HepG2 (cell line): ENCODE data around the gene RPA1. TPM values are rescaled to one million over a fixed set of nuclear protein-coding genes. Genes with fewer than 3 reads are reported as not detected.

ENCODE experiments used
- BCL6 ChIP-seq: IDR thresholded peaks from 2 replicates; pipeline ENCODE4 v1.6.1; 2016; ENCODE audit warnings: missing genetic modification reagents, missing compliant biosample characterization
- CHD4 ChIP-seq: fragments of 200-600 bp; sonication (generic); IDR thresholded peaks from 2 replicates; pipeline ENCODE4 v1.7.0; 2017; ENCODE audit warnings: mild to moderate bottlenecking, low read length, borderline replicate concordance
- FOSL1 ChIP-seq: sonication (generic); formaldehyde crosslinking; IDR thresholded peaks from 2 replicates; pipeline ENCODE4 v1.9.0; 2021; ENCODE audit warnings: missing genetic modification reagents, borderline replicate concordance
- FOXA1 ChIP-seq, 2 experiments: fragments of 450-650 bp in 1 of 2; sonication (generic) in 1 of 2; formaldehyde crosslinking in 1 of 2; IDR thresholded peaks; 2 replicates each; pipeline versions ENCODE4 v1.4.0 to v1.6.1; 2016 to 2020; ENCODE audit warnings: missing genetic modification reagents in 1 of 2
- GATAD1 ChIP-seq: IDR thresholded peaks from 2 replicates; pipeline ENCODE4 v1.6.1; 2016; ENCODE audit warnings: missing genetic modification reagents, missing compliant biosample characterization
- HNF4A ChIP-seq: sonication (generic); formaldehyde crosslinking; IDR thresholded peaks from 2 replicates; pipeline ENCODE4 v1.4.0; 2020; ENCODE audit warnings: missing genetic modification reagents
- HOXA3 ChIP-seq: sonication (generic); formaldehyde crosslinking; IDR thresholded peaks from 2 replicates; pipeline ENCODE4 v1.5.0; 2020; ENCODE audit warnings: missing genetic modification reagents
- MEIS1 ChIP-seq: sonication (generic); formaldehyde crosslinking; IDR thresholded peaks from 2 replicates; pipeline ENCODE4 v1.9.0; 2021; ENCODE audit warnings: mild to moderate bottlenecking, missing genetic modification reagents, moderate library complexity, borderline replicate concordance
- PRPF4 ChIP-seq: fragments of 200-400 bp; formaldehyde crosslinking; IDR thresholded peaks from 2 replicates; pipeline ENCODE4 v1.6.1; 2016; ENCODE audit warnings: low read length, low read depth; ENCODE audit not compliant: poor library complexity, severe bottlenecking
- RAD21 ChIP-seq: fragments of 450-650 bp; formaldehyde crosslinking; IDR thresholded peaks from 2 replicates; pipeline ENCODE4 v1.5.0; 2020; ENCODE audit warnings: mild to moderate bottlenecking
- RFX5 ChIP-seq: IDR thresholded peaks from 2 replicates; pipeline ENCODE4 v1.6.1; 2011; ENCODE audit warnings: low read depth, low read length, improper control_type of control experiment
- SAP130 ChIP-seq: IDR thresholded peaks from 2 replicates; pipeline ENCODE4 v1.6.1; 2016; ENCODE audit warnings: low read depth
- SMAD3 ChIP-seq: sonication (generic); formaldehyde crosslinking; IDR thresholded peaks from 2 replicates; pipeline ENCODE4 v1.4.0; 2020; ENCODE audit warnings: missing genetic modification reagents
- SMC3 ChIP-seq: IDR thresholded peaks from 2 replicates; pipeline ENCODE4 v1.6.1; 2011; ENCODE audit warnings: low read length, improper control_type of control experiment
- STAG1 ChIP-seq: sonication (generic); formaldehyde crosslinking; IDR thresholded peaks from 2 replicates; pipeline ENCODE4 v1.4.0; 2020; ENCODE audit warnings: missing genetic modification reagents
- SYNCRIP ChIP-seq: fragments of 200-400 bp; formaldehyde crosslinking; IDR thresholded peaks from 2 replicates; pipeline ENCODE4 v1.6.1; 2018; ENCODE audit warnings: mild to moderate bottlenecking, low read depth, low read length; ENCODE audit not compliant: insufficient read depth
- THAP9 ChIP-seq: sonication (generic); formaldehyde crosslinking; IDR thresholded peaks from 2 replicates; pipeline ENCODE4; 2020; ENCODE audit warnings: missing genetic modification reagents, mild to moderate bottlenecking, borderline replicate concordance
- ZNF160 ChIP-seq: sonication (generic); formaldehyde crosslinking; IDR thresholded peaks from 2 replicates; pipeline ENCODE4 v1.8.0; 2022; ENCODE audit warnings: mild to moderate bottlenecking, inconsistent platforms, missing genetic modification reagents
- ZNF317 ChIP-seq: sonication (generic); formaldehyde crosslinking; IDR thresholded peaks from 2 replicates; pipeline ENCODE4 v1.5.0; 2020; ENCODE audit warnings: mild to moderate bottlenecking, missing genetic modification reagents
- ZNF33A ChIP-seq: sonication (generic); formaldehyde crosslinking; IDR thresholded peaks from 2 replicates; pipeline ENCODE4 v1.5.1; 2020; ENCODE audit warnings: missing genetic modification reagents, mild to moderate bottlenecking, moderate library complexity, borderline replicate concordance
- ZNF354B ChIP-seq: sonication (generic); formaldehyde crosslinking; IDR thresholded peaks from 2 replicates; pipeline ENCODE4 v1.8.0; 2022; ENCODE audit warnings: mild to moderate bottlenecking, missing genetic modification reagents
- ZSCAN21 ChIP-seq: sonication (generic); formaldehyde crosslinking; IDR thresholded peaks from 2 replicates; pipeline ENCODE4 v1.8.0; 2022; ENCODE audit warnings: mild to moderate bottlenecking, missing genetic modification reagents, moderate library complexity, borderline replicate concordance
- polyA plus RNA-seq, 8 experiments: library from polyadenylated mRNA; depleted of rRNA in 3 of 8; stranded (reverse) in 7 of 8; unstranded in 1 of 8; fragments of >200 nt; fragmentation: Illumina TruSeq in 4 of 8; extraction: Trizol in 4 of 8; gene quantifications; 2 replicates each; pipeline versions ENCODE4 v1.2.1 to v1.2.3, GENCODE V29; 2011 to 2016; ENCODE audit warnings: low read depth in 4 of 8, missing spikeins in 1 of 8, mixed read lengths in 1 of 8; ENCODE audit not compliant: insufficient read depth in 1 of 8
- total RNA-seq, 5 experiments: library from RNA; depleted of rRNA; stranded (reverse); fragments of >200 nt; fragmentation: Illumina TruSeq; extraction: Trizol; gene quantifications; 2 replicates each; pipeline ENCODE4 v1.2.3, GENCODE V29; 2016; ENCODE audit warnings: low read depth in 1 of 5
- TF ChIP-seq, protein P1 (sequence below): sonication (generic); formaldehyde crosslinking; IDR thresholded peaks from 2 replicates; pipeline ENCODE4 v1.4.0; 2020; ENCODE audit warnings: missing genetic modification reagents

RPA1 gene
- total and polyA plus RNA-seq, 2 of the 13 experiments (the other 11 are each of a cell fraction or from before 2014, with no cell fraction given): 13.9 to 37.6 TPM

GRCh38 chr17:1783834-1784611, 45.8 kb upstream of the RPA1 start (continued):
- TF ChIP-seq PRPF4: no peak
- no peak for TF ChIP-seq ZNF317 (CRISPR knock-in tag)
- peak; percentile 84 for TF ChIP-seq RAD21 (CRISPR knock-in tag)
- no peak for TF ChIP-seq FOSL1
- peak; percentile 25; the same call in 1 of the 2 replicates for TF ChIP-seq GATAD1
- TF ChIP-seq FOXA1 (IDR thresholded peaks at IDR 0.05): no peak
- no peak for TF ChIP-seq FOXA1 (CRISPR knock-in tag; IDR thresholded peaks at IDR 0.05)
- 0 out of 2 replicates have a peak, but pooled peaks have one; percentile 30 for TF ChIP-seq MEIS1 (CRISPR knock-in tag)
- TF ChIP-seq BCL6 (CRISPR knock-in tag): peak; percentile 12; the same call in 1 of the 2 replicates
- no peak for TF ChIP-seq THAP9
- TF ChIP-seq ZNF160: no peak
- peak; percentile 98 for TF ChIP-seq SMC3
- TF ChIP-seq SYNCRIP: no peak
- TF ChIP-seq HNF4A (CRISPR knock-in tag): peak; percentile 4; the same call in 1 of the 2 replicates
- TF ChIP-seq ZNF354B (CRISPR knock-in tag): no peak
- TF ChIP-seq SAP130 (CRISPR knock-in tag): peak; percentile 52
- TF ChIP-seq STAG1 (CRISPR knock-in tag): peak; percentile 94
- 0 out of 2 replicates have a peak, but pooled peaks have one; percentile 30 for TF ChIP-seq SMAD3
- TF ChIP-seq ZSCAN21: no peak
- no peak for TF ChIP-seq CHD4
- no peak for TF ChIP-seq ZNF33A (CRISPR knock-in tag)
- TF ChIP-seq, protein P1, sequence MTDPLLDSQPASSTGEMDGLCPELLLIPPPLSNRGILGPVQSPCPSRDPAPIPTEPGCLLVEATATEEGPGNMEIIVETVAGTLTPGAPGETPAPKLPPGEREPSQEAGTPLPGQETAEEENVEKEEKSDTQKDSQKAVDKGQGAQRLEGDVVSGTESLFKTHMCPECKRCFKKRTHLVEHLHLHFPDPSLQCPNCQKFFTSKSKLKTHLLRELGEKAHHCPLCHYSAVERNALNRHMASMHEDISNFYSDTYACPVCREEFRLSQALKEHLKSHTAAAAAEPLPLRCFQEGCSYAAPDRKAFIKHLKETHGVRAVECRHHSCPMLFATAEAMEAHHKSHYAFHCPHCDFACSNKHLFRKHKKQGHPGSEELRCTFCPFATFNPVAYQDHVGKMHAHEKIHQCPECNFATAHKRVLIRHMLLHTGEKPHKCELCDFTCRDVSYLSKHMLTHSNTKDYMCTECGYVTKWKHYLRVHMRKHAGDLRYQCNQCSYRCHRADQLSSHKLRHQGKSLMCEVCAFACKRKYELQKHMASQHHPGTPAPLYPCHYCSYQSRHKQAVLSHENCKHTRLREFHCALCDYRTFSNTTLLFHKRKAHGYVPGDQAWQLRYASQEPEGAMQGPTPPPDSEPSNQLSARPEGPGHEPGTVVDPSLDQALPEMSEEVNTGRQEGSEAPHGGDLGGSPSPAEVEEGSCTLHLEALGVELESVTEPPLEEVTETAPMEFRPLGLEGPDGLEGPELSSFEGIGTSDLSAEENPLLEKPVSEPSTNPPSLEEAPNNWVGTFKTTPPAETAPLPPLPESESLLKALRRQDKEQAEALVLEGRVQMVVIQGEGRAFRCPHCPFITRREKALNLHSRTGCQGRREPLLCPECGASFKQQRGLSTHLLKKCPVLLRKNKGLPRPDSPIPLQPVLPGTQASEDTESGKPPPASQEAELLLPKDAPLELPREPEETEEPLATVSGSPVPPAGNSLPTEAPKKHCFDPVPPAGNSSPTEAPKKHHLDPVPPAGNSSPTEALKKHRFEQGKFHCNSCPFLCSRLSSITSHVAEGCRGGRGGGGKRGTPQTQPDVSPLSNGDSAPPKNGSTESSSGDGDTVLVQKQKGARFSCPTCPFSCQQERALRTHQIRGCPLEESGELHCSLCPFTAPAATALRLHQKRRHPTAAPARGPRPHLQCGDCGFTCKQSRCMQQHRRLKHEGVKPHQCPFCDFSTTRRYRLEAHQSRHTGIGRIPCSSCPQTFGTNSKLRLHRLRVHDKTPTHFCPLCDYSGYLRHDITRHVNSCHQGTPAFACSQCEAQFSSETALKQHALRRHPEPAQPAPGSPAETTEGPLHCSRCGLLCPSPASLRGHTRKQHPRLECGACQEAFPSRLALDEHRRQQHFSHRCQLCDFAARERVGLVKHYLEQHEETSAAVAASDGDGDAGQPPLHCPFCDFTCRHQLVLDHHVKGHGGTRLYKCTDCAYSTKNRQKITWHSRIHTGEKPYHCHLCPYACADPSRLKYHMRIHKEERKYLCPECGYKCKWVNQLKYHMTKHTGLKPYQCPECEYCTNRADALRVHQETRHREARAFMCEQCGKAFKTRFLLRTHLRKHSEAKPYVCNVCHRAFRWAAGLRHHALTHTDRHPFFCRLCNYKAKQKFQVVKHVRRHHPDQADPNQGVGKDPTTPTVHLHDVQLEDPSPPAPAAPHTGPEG: no peak
- peak; percentile 26 for TF ChIP-seq HOXA3 (CRISPR knock-in tag)
- no peak for TF ChIP-seq RFX5
